IMR-90 (cell line): ENCODE measurements around the gene FAM168A. TPM values are rescaled to one million over a fixed set of nuclear protein-coding genes. Genes with fewer than 3 reads are reported as not detected.

ENCODE experiments used
- ATAC-seq: fragments of 200-7000 bp; cut with Tn5 transposase; 2 replicates; pipeline ENCODE4 v1.9.1; 2020; ENCODE audit warnings: low read depth, mild to moderate bottlenecking, moderate library complexity
- BruUV-seq: library from RNA; stranded (reverse); fragments of 400-500 nt; replicated peaks from 2 replicates; lab custom pipeline; 2021; lab: Mats Ljungman, UMichigan
- CTCF ChIA-PET: fragments of 300-600 bp; formaldehyde crosslinking; extraction: SDS; loops from one replicate; lab custom pipeline; 2021; ENCODE audit warnings: antibody characterized with exemption; lab: Yijun Ruan, JAX
- POLR2A ChIA-PET: fragments of 300-600 bp; sonication (Branson Sonifier 250); formaldehyde crosslinking; loops from one replicate; lab custom pipeline; 2022; ENCODE audit warnings: antibody characterized with exemption; ENCODE audit not compliant: unreplicated experiment; lab: Charles Lee
- DNase-seq: peaks from one replicate; pipeline ENCODE4 v3.0.0; 2013
- H2AFZ ChIP-seq: replicated peaks from 2 replicates; pipeline ENCODE3; 2013; ENCODE audit warnings: low read length, mild to moderate bottlenecking; ENCODE audit not compliant: poor library complexity
- H2AK5ac ChIP-seq: 2 replicates; pipeline ENCODE4 v1.6.1; 2013; ENCODE audit warnings: low read depth, low read length, inconsistent platforms
- H2AK9ac ChIP-seq: replicated peaks from 2 replicates; pipeline ENCODE3; 2013; ENCODE audit warnings: mild to moderate bottlenecking, low read depth, low read length, moderate library complexity; ENCODE audit not compliant: poor library complexity
- H2BK120ac ChIP-seq: 2 replicates; pipeline ENCODE4 v1.6.1; 2013; ENCODE audit warnings: low read depth, low read length, inconsistent platforms
- H2BK15ac ChIP-seq: 3 replicates; pipeline ENCODE4 v1.6.1; 2013; ENCODE audit warnings: low read depth, low read length, inconsistent platforms
- H2BK20ac ChIP-seq: 2 replicates; pipeline ENCODE4 v1.6.1; 2013; ENCODE audit warnings: low read depth, mild to moderate bottlenecking, inconsistent platforms, low read length, moderate library complexity
- H2BK5ac ChIP-seq: 2 replicates; pipeline ENCODE4 v1.6.1; 2013; ENCODE audit warnings: mild to moderate bottlenecking, low read depth, low read length, inconsistent platforms; ENCODE audit not compliant: poor library complexity, severe bottlenecking
- H3K14ac ChIP-seq: replicated peaks from 2 replicates; pipeline ENCODE4 v1.6.1; 2013; ENCODE audit warnings: low read depth, low read length, inconsistent platforms
- H3K18ac ChIP-seq: 2 replicates; pipeline ENCODE4 v1.6.1; 2013; ENCODE audit warnings: low read depth, low read length, control low read depth
- H3K23ac ChIP-seq: 2 replicates; pipeline ENCODE4 v1.6.1; 2013; ENCODE audit warnings: low read depth, low read length, inconsistent platforms
- H3K27ac ChIP-seq: 2 replicates; pipeline ENCODE4 v1.5.1; 2013; ENCODE audit warnings: mild to moderate bottlenecking, control low read depth, low read length; ENCODE audit not compliant: insufficient read depth
- H3K27me3 ChIP-seq: 2 replicates; pipeline ENCODE4 v1.6.1; 2013; ENCODE audit warnings: low read length; ENCODE audit not compliant: control insufficient read depth, insufficient read depth
- H3K36me3 ChIP-seq: 2 replicates; pipeline ENCODE4 v1.6.1; 2013; ENCODE audit warnings: low read length, mixed read lengths; ENCODE audit not compliant: control insufficient read depth, insufficient read depth
- H3K4ac ChIP-seq: 2 replicates; pipeline ENCODE4 v1.6.1; 2013; ENCODE audit warnings: low read depth, low read length, inconsistent platforms
- H3K4me1 ChIP-seq: 2 replicates; pipeline ENCODE4 v1.6.1; 2013; ENCODE audit warnings: low read length, mixed read lengths; ENCODE audit not compliant: control insufficient read depth, insufficient read depth
- H3K4me2 ChIP-seq: 2 replicates; pipeline ENCODE4 v1.6.1; 2013; ENCODE audit warnings: low read depth, mild to moderate bottlenecking, control low read depth, low read length, moderate library complexity
- H3K4me3 ChIP-seq: 2 replicates; pipeline ENCODE4 v1.5.1; 2013; ENCODE audit warnings: low read depth, mild to moderate bottlenecking, control low read depth, low read length, moderate library complexity; ENCODE audit not compliant: insufficient read depth
- H3K56ac ChIP-seq: 2 replicates; pipeline ENCODE4 v1.6.1; 2013; ENCODE audit warnings: low read length, inconsistent platforms; ENCODE audit not compliant: insufficient read depth; ENCODE audit errors: extremely low read depth
- H3K79me1 ChIP-seq, 2 experiments: 2 replicates each; pipeline ENCODE4 v1.6.1; 2013; ENCODE audit warnings: low read length in 2 of 2, inconsistent platforms in 1 of 2, low read depth in 1 of 2
- H3K9ac ChIP-seq: 2 replicates; pipeline ENCODE4 v1.6.1; 2013; ENCODE audit warnings: low read depth, low read length, control low read depth
- H3K9me1 ChIP-seq: 2 replicates; pipeline ENCODE4 v1.6.1; 2013; ENCODE audit warnings: low read length, inconsistent platforms; ENCODE audit not compliant: insufficient read depth
- H3K9me3 ChIP-seq: 2 replicates; pipeline ENCODE4 v1.6.1; 2013; ENCODE audit warnings: low read length; ENCODE audit not compliant: control insufficient read depth, insufficient read depth
- H4K20me1 ChIP-seq: 2 replicates; pipeline ENCODE4 v1.6.1; 2013; ENCODE audit warnings: low read length, inconsistent platforms; ENCODE audit not compliant: insufficient read depth
- H4K5ac ChIP-seq: 2 replicates; pipeline ENCODE4 v1.6.1; 2013; ENCODE audit warnings: mild to moderate bottlenecking, low read depth, low read length, control low read depth
- H4K8ac ChIP-seq, 2 experiments: 2 replicates each; pipeline ENCODE4 v1.6.1; 2013; ENCODE audit warnings: low read depth in 2 of 2, low read length in 2 of 2, control low read depth in 1 of 2, inconsistent platforms in 1 of 2
- H4K91ac ChIP-seq: 2 replicates; pipeline ENCODE4 v1.6.1; 2013; ENCODE audit warnings: low read depth, low read length, inconsistent platforms; ENCODE audit not compliant: insufficient read depth
- BHLHE40 ChIP-seq: fragments of 150-350 bp; IDR thresholded peaks from 2 replicates; pipeline ENCODE4 v1.6.1; 2016; ENCODE audit warnings: mild to moderate bottlenecking, low read depth, low read length
- CEBPB ChIP-seq: IDR thresholded peaks from 2 replicates; pipeline ENCODE4 v1.6.1; 2012; ENCODE audit warnings: low read depth, low read length, improper control_type of control experiment
- CHD1 ChIP-seq: IDR thresholded peaks from 2 replicates; pipeline ENCODE4 v1.6.1; 2012; ENCODE audit warnings: low read depth, low read length, improper control_type of control experiment
- ELK1 ChIP-seq: fragments of 150-350 bp; IDR thresholded peaks from 2 replicates; pipeline ENCODE4 v1.6.1; 2016; ENCODE audit warnings: low read depth, mild to moderate bottlenecking, low read length, moderate library complexity, borderline replicate concordance
- FOS ChIP-seq: fragments of 150-350 bp; IDR thresholded peaks from 2 replicates; pipeline ENCODE4 v1.6.1; 2016; ENCODE audit warnings: low read depth, low read length
- MAFK ChIP-seq: IDR thresholded peaks from 2 replicates; pipeline ENCODE4 v1.6.1; 2012; ENCODE audit warnings: low read depth, low read length, improper control_type of control experiment
- MAZ ChIP-seq: IDR thresholded peaks from 2 replicates; pipeline ENCODE4 v1.6.1; 2012; ENCODE audit warnings: low read depth, mild to moderate bottlenecking, low read length, improper control_type of control experiment, moderate library complexity, borderline replicate concordance
- NFE2L2 ChIP-seq: fragments of 150-350 bp; IDR thresholded peaks from 2 replicates; pipeline ENCODE4 v1.6.1; 2016; ENCODE audit warnings: low read depth, mild to moderate bottlenecking, low read length
- RAD21 ChIP-seq: IDR thresholded peaks from 2 replicates; pipeline ENCODE4 v1.6.1; 2012; ENCODE audit warnings: low read length, improper control_type of control experiment
- RCOR1 ChIP-seq: IDR thresholded peaks from 2 replicates; pipeline ENCODE4 v1.6.1; 2012; ENCODE audit warnings: mild to moderate bottlenecking, low read length, improper control_type of control experiment; ENCODE audit not compliant: insufficient replicate concordance
- RFX5 ChIP-seq: IDR thresholded peaks from 2 replicates; pipeline ENCODE4 v1.8.0; 2012; ENCODE audit warnings: low read depth, mild to moderate bottlenecking, low read length, moderate library complexity
- SMC3 ChIP-seq: fragments of 150-350 bp; IDR thresholded peaks from 2 replicates; pipeline ENCODE4 v1.6.1; 2016; ENCODE audit warnings: low read depth, mild to moderate bottlenecking, antibody characterized with exemption, low read length, moderate library complexity
- WGBS, 2 experiments: methylation state at CpG; one replicate each; pipeline versions ENCODE4 v1.1.5 to v1.1.7; 2013; ENCODE audit warnings: missing lambda C conversion rate in 2 of 2; ENCODE audit not compliant: insufficient read length in 1 of 2; ENCODE audit errors: extremely low coverage in 2 of 2; 5-methylcytosine and 5-hydroxymethylcytosine counted together
- dilution Hi-C: fragments of 300-500 bp; cut with HindIII; formaldehyde crosslinking; loops from one replicate; pipeline ENCODE4 v1.14.3; 2018; ENCODE audit warnings: low sequenced_read_pairs; ENCODE audit not compliant: unreplicated experiment
- in situ Hi-C: fragments of 300-500 bp; cut with MboI; formaldehyde crosslinking; loops from 3 replicates; pipeline ENCODE4 v1.14.3; 2019; ENCODE audit warnings: low sequenced_read_pairs, inconsistent platforms, mixed read lengths
- intact Hi-C: fragments of 100-400 bp; cut with micrococcal nuclease; formaldehyde crosslinking; loops from 2 replicates; pipeline ENCODE4 v1.10.0; 2022
- polyA plus RNA-seq, 3 experiments: library from polyadenylated mRNA; depleted of rRNA; stranded (reverse); fragments of >200 nt; gene quantifications; 2 replicates each; pipeline ENCODE4 v1.2.3, GENCODE V29; 2012; ENCODE audit warnings: low replicate concordance in 1 of 3
- total RNA-seq: library from RNA; depleted of rRNA; stranded (reverse); fragments of >200 nt; gene quantifications from 2 replicates; pipeline ENCODE4 v1.2.3, GENCODE V29; 2012
- TF ChIP-seq, protein P1 (sequence below): conservative IDR thresholded peaks from 2 replicates; pipeline ENCODE4 v1.5.1; 2012; ENCODE audit warnings: mild to moderate bottlenecking, low read depth, low read length, improper control_type of control experiment
- TF ChIP-seq, protein P2 (sequence below): fragments of 150-350 bp; IDR thresholded peaks from 2 replicates; pipeline ENCODE4 v1.6.1; 2017; ENCODE audit warnings: mild to moderate bottlenecking, antibody characterized with exemption, low read length, low read depth

Gene FAM168A
- total and polyA plus RNA-seq, 2 of the 4 experiments (the other 2 are of a cell fraction) = 13.1 to 22.8 TPM

- Histone ChIP-seq H3K9me1 (0 out of 2 replicates have a peak, but pooled peaks cover 3% of the 10 kb centered on the region), H3K36me3 (no peaks in the 10 kb centered on the region), H3K14ac (no peak overlapping the region), H4K8ac (no peak overlapping the region), H3K4me3 (no peak overlapping the region), H2BK120ac (no peak overlapping the region), H3K79me1 (peaks cover 3 to 36% of the 10 kb centered on the region in 2 experiments; a peak in 3 of 4 replicates), H3K27ac (no peak overlapping the region), H3K23ac (no peak overlapping the region), H3K4me2 (no peak overlapping the region), H2BK15ac (no peak overlapping the region), H2BK20ac (no peak overlapping the region), H3K9ac (no peak overlapping the region), H4K20me1 (peaks cover 5% of the 10 kb centered on the region; the same call in 1 of the 2 replicates), H3K9me3 (no peaks in the 10 kb centered on the region), H2AFZ (no peak overlapping the region), H3K27me3 (no peaks in the 10 kb centered on the region), H3K4me1 (no peaks in the 10 kb centered on the region), H2AK9ac (no peak overlapping the region), H2BK5ac (no peak overlapping the region), H3K56ac (no peak overlapping the region), H4K91ac (no peak overlapping the region), H4K5ac (no peak overlapping the region), H3K18ac (no peak overlapping the region), H2AK5ac (no peak overlapping the region), H3K4ac (no peak overlapping the region)
- intact Hi-C loops = no loop called here
- 56% methylated on average over 1 of the region's 1 CpG; no CpG with 5 or more reads in 1 of the 2 experiments for WGBS, 2 experiments
- CTCF ChIA-PET = no interaction called here
- no TSS peak for BruUV-seq
- POLR2A ChIA-PET = no interaction called here
- DNase-seq (no peak), ATAC-seq (no peak; the same call in 1 of the 2 replicates)
- dilution Hi-C loops = no loop called here
- in situ Hi-C loops = no loop called here
- TF ChIP-seq BHLHE40 (no peak), ELK1 (no peak), CHD1 (no peak), CEBPB (no peak), FOS (no peak), RCOR1 (no peak), MAZ (no peak), SMC3 (no peak), RAD21 (no peak), MAFK (no peak), RFX5 (no peak), NFE2L2 (no peak)
- TF ChIP-seq, protein P1, sequence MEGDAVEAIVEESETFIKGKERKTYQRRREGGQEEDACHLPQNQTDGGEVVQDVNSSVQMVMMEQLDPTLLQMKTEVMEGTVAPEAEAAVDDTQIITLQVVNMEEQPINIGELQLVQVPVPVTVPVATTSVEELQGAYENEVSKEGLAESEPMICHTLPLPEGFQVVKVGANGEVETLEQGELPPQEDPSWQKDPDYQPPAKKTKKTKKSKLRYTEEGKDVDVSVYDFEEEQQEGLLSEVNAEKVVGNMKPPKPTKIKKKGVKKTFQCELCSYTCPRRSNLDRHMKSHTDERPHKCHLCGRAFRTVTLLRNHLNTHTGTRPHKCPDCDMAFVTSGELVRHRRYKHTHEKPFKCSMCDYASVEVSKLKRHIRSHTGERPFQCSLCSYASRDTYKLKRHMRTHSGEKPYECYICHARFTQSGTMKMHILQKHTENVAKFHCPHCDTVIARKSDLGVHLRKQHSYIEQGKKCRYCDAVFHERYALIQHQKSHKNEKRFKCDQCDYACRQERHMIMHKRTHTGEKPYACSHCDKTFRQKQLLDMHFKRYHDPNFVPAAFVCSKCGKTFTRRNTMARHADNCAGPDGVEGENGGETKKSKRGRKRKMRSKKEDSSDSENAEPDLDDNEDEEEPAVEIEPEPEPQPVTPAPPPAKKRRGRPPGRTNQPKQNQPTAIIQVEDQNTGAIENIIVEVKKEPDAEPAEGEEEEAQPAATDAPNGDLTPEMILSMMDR = no peak
- TF ChIP-seq, protein P2, sequence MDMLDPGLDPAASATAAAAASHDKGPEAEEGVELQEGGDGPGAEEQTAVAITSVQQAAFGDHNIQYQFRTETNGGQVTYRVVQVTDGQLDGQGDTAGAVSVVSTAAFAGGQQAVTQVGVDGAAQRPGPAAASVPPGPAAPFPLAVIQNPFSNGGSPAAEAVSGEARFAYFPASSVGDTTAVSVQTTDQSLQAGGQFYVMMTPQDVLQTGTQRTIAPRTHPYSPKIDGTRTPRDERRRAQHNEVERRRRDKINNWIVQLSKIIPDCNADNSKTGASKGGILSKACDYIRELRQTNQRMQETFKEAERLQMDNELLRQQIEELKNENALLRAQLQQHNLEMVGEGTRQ = no peak
Observed at GRCh38 chr11:73542175-73542574, 55.7 kb downstream of the FAM168A start.
